ENCODE results near the gene MASP1. TPM values are rescaled to one million over a fixed set of nuclear protein-coding genes. Genes with fewer than 3 reads are reported as not detected.
A peak's percentile ranks its signal among the peaks of the same experiment; 100 is the strongest.

MASP1 gene
- total and polyA plus RNA-seq, 2 experiments from 2014 or later: 1.6 to 3.0 TPM

- TF ChIP-seq, protein P1, sequence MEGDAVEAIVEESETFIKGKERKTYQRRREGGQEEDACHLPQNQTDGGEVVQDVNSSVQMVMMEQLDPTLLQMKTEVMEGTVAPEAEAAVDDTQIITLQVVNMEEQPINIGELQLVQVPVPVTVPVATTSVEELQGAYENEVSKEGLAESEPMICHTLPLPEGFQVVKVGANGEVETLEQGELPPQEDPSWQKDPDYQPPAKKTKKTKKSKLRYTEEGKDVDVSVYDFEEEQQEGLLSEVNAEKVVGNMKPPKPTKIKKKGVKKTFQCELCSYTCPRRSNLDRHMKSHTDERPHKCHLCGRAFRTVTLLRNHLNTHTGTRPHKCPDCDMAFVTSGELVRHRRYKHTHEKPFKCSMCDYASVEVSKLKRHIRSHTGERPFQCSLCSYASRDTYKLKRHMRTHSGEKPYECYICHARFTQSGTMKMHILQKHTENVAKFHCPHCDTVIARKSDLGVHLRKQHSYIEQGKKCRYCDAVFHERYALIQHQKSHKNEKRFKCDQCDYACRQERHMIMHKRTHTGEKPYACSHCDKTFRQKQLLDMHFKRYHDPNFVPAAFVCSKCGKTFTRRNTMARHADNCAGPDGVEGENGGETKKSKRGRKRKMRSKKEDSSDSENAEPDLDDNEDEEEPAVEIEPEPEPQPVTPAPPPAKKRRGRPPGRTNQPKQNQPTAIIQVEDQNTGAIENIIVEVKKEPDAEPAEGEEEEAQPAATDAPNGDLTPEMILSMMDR (conservative IDR thresholded peaks at IDR 0.05; ENCODE audit: low read depth in 2 of 2): no peak
- TF ChIP-seq STAT1 (IDR thresholded peaks at IDR 0.05; ENCODE audit: unreplicated experiment) (no peak), EZH2phosphoT487 (IDR thresholded peaks at IDR 0.05; ENCODE audit: unreplicated experiment) (no peak), ETS1 (IDR thresholded peaks at IDR 0.05) (no peak), ZNF114 (CRISPR knock-in tag; IDR thresholded peaks at IDR 0.05) (no peak), CREB1 (CRISPR knock-in tag; IDR thresholded peaks at IDR 0.05; ENCODE audit: low read depth) (no peak), JUNB (IDR thresholded peaks at IDR 0.05; ENCODE audit: unreplicated experiment) (no peak), ZNF331 (CRISPR knock-in tag; IDR thresholded peaks at IDR 0.05; ENCODE audit: low read depth) (no peak)
Observed at GRCh38 chr3:187251599-187251998, 39.9 kb downstream of the MASP1 start (continued).

GRCh38 chr3:187247398-187247797 is 44.1 kb downstream of the MASP1 start:
- Mint-ChIP-seq H3K4me3 (no peak overlapping the region), H3K36me3 (ENCODE audit: low read depth) (no peaks in the 10 kb centered on the region), H3K27ac (no peak overlapping the region), H3K9me3 (0 out of 3 replicates have a peak, but pooled peaks cover 3% of the 10 kb centered on the region), H3K4me1 (peaks cover 6% of the 10 kb centered on the region), H3K27me3 (ENCODE audit: insufficient read depth, low read depth, poor library complexity) (peaks cover 2% of the 10 kb centered on the region)
- H2AFZ ChIP-seq: no peak overlapping the region
- no peak for ATAC-seq
- no peaks in the 10 kb centered on the region for H4K20me1 ChIP-seq (replicated peaks; ENCODE audit: insufficient read depth)
- peaks cover 11% of the 10 kb centered on the region; the same call in 1 of the 2 replicates for H3K9me2 ChIP-seq (ENCODE audit: insufficient read depth)
- no peak overlapping the region for H3K27ac ChIP-seq (ENCODE audit: low read depth)
- no peaks in the 10 kb centered on the region for H3K4me1 ChIP-seq (ENCODE audit: insufficient read depth)
- no peaks in the 10 kb centered on the region for H3K79me2 ChIP-seq (replicated peaks; ENCODE audit: insufficient read depth)
- H3K4me2 ChIP-seq: no peak overlapping the region
- no peak overlapping the region for H3K4me3 ChIP-seq
- TF ChIP-seq, protein P2, sequence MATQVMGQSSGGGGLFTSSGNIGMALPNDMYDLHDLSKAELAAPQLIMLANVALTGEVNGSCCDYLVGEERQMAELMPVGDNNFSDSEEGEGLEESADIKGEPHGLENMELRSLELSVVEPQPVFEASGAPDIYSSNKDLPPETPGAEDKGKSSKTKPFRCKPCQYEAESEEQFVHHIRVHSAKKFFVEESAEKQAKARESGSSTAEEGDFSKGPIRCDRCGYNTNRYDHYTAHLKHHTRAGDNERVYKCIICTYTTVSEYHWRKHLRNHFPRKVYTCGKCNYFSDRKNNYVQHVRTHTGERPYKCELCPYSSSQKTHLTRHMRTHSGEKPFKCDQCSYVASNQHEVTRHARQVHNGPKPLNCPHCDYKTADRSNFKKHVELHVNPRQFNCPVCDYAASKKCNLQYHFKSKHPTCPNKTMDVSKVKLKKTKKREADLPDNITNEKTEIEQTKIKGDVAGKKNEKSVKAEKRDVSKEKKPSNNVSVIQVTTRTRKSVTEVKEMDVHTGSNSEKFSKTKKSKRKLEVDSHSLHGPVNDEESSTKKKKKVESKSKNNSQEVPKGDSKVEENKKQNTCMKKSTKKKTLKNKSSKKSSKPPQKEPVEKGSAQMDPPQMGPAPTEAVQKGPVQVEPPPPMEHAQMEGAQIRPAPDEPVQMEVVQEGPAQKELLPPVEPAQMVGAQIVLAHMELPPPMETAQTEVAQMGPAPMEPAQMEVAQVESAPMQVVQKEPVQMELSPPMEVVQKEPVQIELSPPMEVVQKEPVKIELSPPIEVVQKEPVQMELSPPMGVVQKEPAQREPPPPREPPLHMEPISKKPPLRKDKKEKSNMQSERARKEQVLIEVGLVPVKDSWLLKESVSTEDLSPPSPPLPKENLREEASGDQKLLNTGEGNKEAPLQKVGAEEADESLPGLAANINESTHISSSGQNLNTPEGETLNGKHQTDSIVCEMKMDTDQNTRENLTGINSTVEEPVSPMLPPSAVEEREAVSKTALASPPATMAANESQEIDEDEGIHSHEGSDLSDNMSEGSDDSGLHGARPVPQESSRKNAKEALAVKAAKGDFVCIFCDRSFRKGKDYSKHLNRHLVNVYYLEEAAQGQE (IDR thresholded peaks at IDR 0.05; ENCODE audit: unreplicated experiment): no peak
- TF ChIP-seq ETS1 (IDR thresholded peaks at IDR 0.05): no peak
- TF ChIP-seq NANOG (IDR thresholded peaks at IDR 0.05; ENCODE audit: borderline replicate concordance): no peak
- peak; percentile 18 for DNase-seq (ENCODE audit: low spot score)
- H3K36me3 ChIP-seq (ENCODE audit: insufficient read depth): no peaks in the 10 kb centered on the region
- no peaks in the 10 kb centered on the region for H3F3A ChIP-seq (replicated peaks; ENCODE audit: low read depth)
- no peaks in the 10 kb centered on the region for H3K27me3 ChIP-seq (ENCODE audit: insufficient read depth)
